ENCODE data around the gene CCDC185. TPM values are rescaled to one million over a fixed set of nuclear protein-coding genes. Genes with fewer than 3 reads are reported as not detected.

The CCDC185 gene
- polyA plus RNA-seq (2012; ENCODE audit: insufficient read length, low read depth), result not detected

GRCh38 chr1:223393275-223394214 lies at the start of gene CCDC185:
Gene CCDC185, plus strand, starts transcription at chr1:223393415. Its CDS starts 61 bp downstream, at chr1:223393476.
- TF ChIP-seq SIN3A (IDR thresholded peaks at IDR 0.05; ENCODE audit: borderline replicate concordance, insufficient read depth, low read length) (no peak), POLR2AphosphoS5 (IDR thresholded peaks at IDR 0.05; ENCODE audit: low read depth, low read length) (no peak), REST (IDR thresholded peaks at IDR 0.05; ENCODE audit: insufficient read depth in 1 of 2, low read depth in 2 of 2, low read length in 2 of 2) (no peak), TAF1 (IDR thresholded peaks at IDR 0.05; ENCODE audit: borderline replicate concordance, insufficient read depth, low read length) (no peak), FOXP2 (optimal IDR thresholded peaks at IDR 0.05; ENCODE audit: borderline replicate concordance, extremely low read depth, extremely low read length, insufficient read depth) (no peak)

GRCh38 chr1:223343692-223344091 lies 49.5 kb upstream of the CCDC185 start:
- TF ChIP-seq REST (IDR thresholded peaks at IDR 0.05; ENCODE audit: insufficient read depth in 1 of 2, low read depth in 2 of 2, low read length in 2 of 2), result no peak
- no peak for TF ChIP-seq TAF1 (IDR thresholded peaks at IDR 0.05; ENCODE audit: borderline replicate concordance, insufficient read depth, low read length)
- no peak for TF ChIP-seq POLR2AphosphoS5 (IDR thresholded peaks at IDR 0.05; ENCODE audit: low read depth, low read length)
- no peak for TF ChIP-seq SIN3A (IDR thresholded peaks at IDR 0.05; ENCODE audit: borderline replicate concordance, insufficient read depth, low read length)
- TF ChIP-seq FOXP2 (optimal IDR thresholded peaks at IDR 0.05; ENCODE audit: borderline replicate concordance, extremely low read depth, extremely low read length, insufficient read depth), result no peak

GRCh38 chr1:223344491-223344890 lies 48.7 kb upstream of the CCDC185 start:
- TF ChIP-seq REST (IDR thresholded peaks at IDR 0.05; ENCODE audit: insufficient read depth in 1 of 2, low read depth in 2 of 2, low read length in 2 of 2), result no peak
- no peak for TF ChIP-seq SIN3A (IDR thresholded peaks at IDR 0.05; ENCODE audit: borderline replicate concordance, insufficient read depth, low read length)
- no peak for TF ChIP-seq FOXP2 (optimal IDR thresholded peaks at IDR 0.05; ENCODE audit: borderline replicate concordance, extremely low read depth, extremely low read length, insufficient read depth)
- no peak for TF ChIP-seq POLR2AphosphoS5 (IDR thresholded peaks at IDR 0.05; ENCODE audit: low read depth, low read length)
- TF ChIP-seq TAF1 (IDR thresholded peaks at IDR 0.05; ENCODE audit: borderline replicate concordance, insufficient read depth, low read length), result no peak

GRCh38 chr1:223345720-223346119 lies 47.5 kb upstream of the CCDC185 start:
- TF ChIP-seq REST (IDR thresholded peaks at IDR 0.05; ENCODE audit: insufficient read depth in 1 of 2, low read depth in 2 of 2, low read length in 2 of 2), result no peak
